Activated CD8-positive, alpha-beta memory T cell treated with anti-CD3 and anti-CD28 coated beads, Interleukin-2, amount 50 U/mL, for 48 hours (primary cell): ENCODE data around the gene RFFL.

ENCODE experiments used
- DNase-seq: peaks from one replicate; pipeline ENCODE4 v3.0.0-alpha.2; 2020

The RFFL gene

GRCh38 chr17:34961093-34961911 is 102.2 kb downstream of the RFFL start, which contains the start of the genes CCT6B and ZNF830:
Gene CCT6B, minus strand, starts transcription at chr17:34961460. Its CDS starts 67 bp downstream, at chr17:34961393.
Gene ZNF830, plus strand, starts transcription at chr17:34961540. Its CDS starts 27 bp downstream, at chr17:34961567.
- DNase-seq, result peak; percentile 92

GRCh38 chr17:34958438-34958837 is 105.1 kb downstream of the RFFL start:
- no peak for DNase-seq
